ENCODE results near the gene EPS8.

EPS8 gene

GRCh38 chr12:15633201-15633600 lies 156.0 kb downstream of the EPS8 start:
- DNase-seq (ENCODE audit: low read depth): no peak

GRCh38 chr12:15632708-15633107 lies 156.5 kb downstream of the EPS8 start:
- H3K4me3 ChIP-seq (ENCODE audit: low read depth, low read length): no peak overlapping the region
- DNase-seq (ENCODE audit: low read depth): no peak
- no peak for TF ChIP-seq CTCF (IDR thresholded peaks at IDR 0.05; ENCODE audit: control insufficient read depth, extremely low read depth, insufficient read depth)

More at GRCh38 chr12:15633201-15633600, 156.0 kb downstream of the EPS8 start:
- no peak overlapping the region for H3K4me3 ChIP-seq (ENCODE audit: low read depth, low read length)
- no peak for TF ChIP-seq CTCF (IDR thresholded peaks at IDR 0.05; ENCODE audit: control insufficient read depth, extremely low read depth, insufficient read depth)

DNA sequence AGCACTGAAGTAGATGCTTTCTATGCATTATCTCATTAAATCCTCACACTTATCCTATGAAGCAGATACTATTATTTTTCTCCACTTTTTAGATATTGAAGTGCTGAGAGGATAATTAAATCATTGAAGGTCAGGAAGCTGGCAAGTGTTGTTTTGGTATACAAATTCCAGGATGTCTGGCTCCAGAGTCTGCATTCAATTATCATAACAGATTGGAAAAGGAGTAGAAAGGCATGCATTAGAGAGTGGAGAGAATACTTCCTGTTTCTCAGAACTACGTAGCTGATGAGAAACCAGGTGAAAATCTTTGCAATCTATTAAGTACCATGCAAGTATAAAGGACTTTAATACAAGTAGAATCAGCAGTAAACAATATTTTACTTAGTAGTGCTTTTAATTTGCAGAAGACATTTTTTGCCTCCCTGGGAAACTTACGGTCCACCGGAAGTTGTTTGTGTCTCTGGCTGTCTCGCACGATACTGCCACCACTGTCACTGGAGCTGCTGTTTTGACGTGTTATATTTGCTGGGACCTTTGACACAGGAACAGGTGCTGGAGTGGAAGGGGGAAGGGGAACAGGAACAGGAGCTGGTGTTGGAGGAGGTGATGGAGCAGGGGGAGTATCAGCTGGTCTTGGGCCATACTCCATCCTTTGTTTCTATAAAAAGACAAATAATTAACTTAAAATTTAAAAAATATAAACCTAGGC lies 158.0 kb downstream of the EPS8 start:
- TF ChIP-seq CTCF (IDR thresholded peaks at IDR 0.05; ENCODE audit: control insufficient read depth, extremely low read depth, insufficient read depth): no peak
- no peak for DNase-seq (ENCODE audit: low read depth)
- no peak overlapping the region for H3K4me3 ChIP-seq (ENCODE audit: low read depth, low read length)

DNA sequence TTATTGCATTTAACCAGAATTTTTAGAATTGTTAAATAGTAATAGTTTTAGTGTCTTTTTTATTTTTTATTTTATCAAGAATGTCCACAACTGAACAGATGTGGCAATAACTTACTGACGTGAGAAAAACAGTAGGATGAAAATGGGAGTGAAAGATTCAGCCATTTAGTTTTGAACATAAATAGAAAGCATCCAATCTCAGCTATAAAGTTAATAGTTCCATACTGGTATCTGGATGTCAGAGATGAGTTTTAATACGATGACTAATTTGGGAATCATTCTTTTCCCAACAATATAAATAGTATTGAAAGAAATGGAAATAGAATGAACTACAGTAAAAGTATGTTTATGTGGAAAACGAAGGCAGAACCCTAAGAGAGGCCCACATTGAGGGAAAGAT lies 159.4 kb downstream of the EPS8 start:
- TF ChIP-seq CTCF (IDR thresholded peaks at IDR 0.05; ENCODE audit: control insufficient read depth, extremely low read depth, insufficient read depth): no peak
- no peak overlapping the region for H3K4me3 ChIP-seq (ENCODE audit: low read depth, low read length)
- DNase-seq (ENCODE audit: low read depth): no peak

DNA sequence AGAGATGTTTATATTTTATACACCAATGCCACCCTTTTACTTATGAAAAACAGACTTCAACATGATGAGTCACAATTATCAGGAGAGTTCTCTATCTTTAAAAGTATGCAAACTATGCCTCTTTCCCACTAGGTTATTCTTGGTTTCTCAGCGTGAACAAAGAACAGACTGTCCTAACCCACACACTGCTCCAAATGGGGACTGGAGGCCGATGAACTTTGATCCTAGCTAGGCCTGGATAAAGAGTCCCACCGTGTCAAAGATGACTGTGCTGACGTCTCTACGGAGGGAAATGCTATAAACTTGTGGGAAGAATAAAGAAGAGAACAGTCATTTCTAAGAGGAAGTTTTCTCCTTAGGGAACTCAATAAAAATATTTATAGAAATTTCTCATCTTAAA lies 160.1 kb downstream of the EPS8 start:
- no peak overlapping the region for H3K4me3 ChIP-seq (ENCODE audit: low read depth, low read length)
- no peak for TF ChIP-seq CTCF (IDR thresholded peaks at IDR 0.05; ENCODE audit: control insufficient read depth, extremely low read depth, insufficient read depth)
- no peak for DNase-seq (ENCODE audit: low read depth)

GRCh38 chr12:15627995-15628945 lies 160.9 kb downstream of the EPS8 start:
- no peak overlapping the region for H3K4me3 ChIP-seq (ENCODE audit: low read depth, low read length)
- DNase-seq (ENCODE audit: low read depth): no peak
- TF ChIP-seq CTCF (IDR thresholded peaks at IDR 0.05; ENCODE audit: control insufficient read depth, extremely low read depth, insufficient read depth): no peak

Measured in LNCaP clone FGC (cell line).